Measurements from ENCODE around the gene TIAM2.

TIAM2 gene

DNA sequence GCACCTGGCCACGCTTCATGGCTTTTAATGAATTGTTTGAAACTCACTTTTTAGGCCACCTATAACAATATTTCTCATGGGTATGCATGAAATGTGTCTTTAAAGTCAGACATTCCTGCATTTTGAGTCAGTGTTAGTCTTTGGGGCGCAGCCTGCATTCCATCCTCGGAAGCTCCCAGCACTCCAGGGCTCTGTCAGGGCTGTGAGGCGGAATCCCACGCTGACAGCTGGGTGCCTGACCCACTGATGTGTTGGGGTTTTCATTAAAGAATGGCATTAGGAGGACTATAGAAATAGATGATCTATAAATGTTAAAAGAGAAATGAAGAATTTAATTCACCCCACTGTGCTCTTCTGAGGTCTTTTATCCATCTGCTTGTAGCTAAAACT lies 252.5 kb downstream of the TIAM2 start:
- Histone ChIP-seq H3K9ac (ENCODE audit: low read depth, low read length) (no peak overlapping the region), H3K36me3 (ENCODE audit: insufficient read depth, low read depth, low read length) (peaks cover 69% of the 10 kb centered on the region), H3K9me3 (ENCODE audit: insufficient read depth, low read depth, low read length) (no peaks in the 10 kb centered on the region), H3K27me3 (ENCODE audit: insufficient read depth, low read length) (no peaks in the 10 kb centered on the region), H3K4me3 (ENCODE audit: low read length) (no peak overlapping the region), H3K4me1 (ENCODE audit: insufficient read depth, low read length) (peaks cover under 1% of the 10 kb centered on the region; the same call in 1 of the 2 replicates), H3K27ac (ENCODE audit: low read length) (no peak overlapping the region)

DNA sequence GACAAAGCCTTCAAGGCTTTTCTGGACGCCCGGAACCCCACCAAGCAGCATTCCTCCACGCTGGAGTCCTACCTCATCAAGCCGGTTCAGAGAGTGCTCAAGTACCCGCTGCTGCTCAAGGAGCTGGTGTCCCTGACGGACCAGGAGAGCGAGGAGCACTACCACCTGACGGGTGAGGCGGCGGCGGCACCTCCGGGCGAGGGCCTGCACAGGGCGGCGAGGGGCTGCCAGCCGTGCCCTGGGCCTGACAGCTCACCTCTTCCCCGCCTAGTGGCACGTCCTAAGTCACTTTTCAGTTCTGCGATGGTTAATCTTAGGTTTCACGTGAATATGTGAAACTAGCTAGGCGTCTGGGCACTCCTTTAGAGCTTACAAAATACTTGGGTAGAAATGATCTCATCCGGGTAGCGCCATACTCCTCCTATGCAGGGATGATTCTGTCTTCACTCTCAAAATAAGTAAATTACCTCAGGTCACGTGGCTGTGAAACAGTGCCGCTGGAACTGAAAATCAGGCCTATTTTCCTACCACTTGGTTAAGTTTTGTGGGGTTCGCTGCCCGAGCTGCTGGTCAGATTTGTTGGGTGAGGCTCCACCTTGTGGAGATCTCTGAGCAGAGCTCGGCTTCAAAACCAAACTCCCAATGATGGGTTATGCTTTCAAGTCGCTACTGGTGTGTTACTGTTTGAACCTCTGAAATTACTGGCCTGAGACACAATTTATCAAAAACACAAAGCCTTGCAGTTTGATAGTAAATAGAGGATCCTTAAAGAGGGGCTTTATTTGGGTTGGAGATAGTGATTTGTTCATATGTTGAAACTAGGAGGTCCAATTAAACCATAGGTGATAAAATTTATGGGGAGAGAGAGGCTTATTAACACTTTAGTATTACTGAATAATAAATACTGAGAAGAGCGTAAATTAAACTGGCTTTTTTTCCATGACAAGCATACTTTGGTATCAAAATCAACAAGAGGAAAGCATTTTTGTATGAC lies 253.2 kb downstream of the TIAM2 start:
- H3K9ac ChIP-seq (ENCODE audit: low read depth, low read length): no peak overlapping the region
- no peak overlapping the region for H3K27ac ChIP-seq (ENCODE audit: low read length)
- H3K27me3 ChIP-seq (ENCODE audit: insufficient read depth, low read length): no peaks in the 10 kb centered on the region
- no peak overlapping the region for H3K4me3 ChIP-seq (ENCODE audit: low read length)
- H3K36me3 ChIP-seq (ENCODE audit: insufficient read depth, low read depth, low read length): peaks cover 76% of the 10 kb centered on the region
- H3K9me3 ChIP-seq (ENCODE audit: insufficient read depth, low read depth, low read length): no peaks in the 10 kb centered on the region
- H3K4me1 ChIP-seq (ENCODE audit: insufficient read depth, low read length): peaks cover 7% of the 10 kb centered on the region

- Histone ChIP-seq H3K9ac (ENCODE audit: low read depth, low read length) (no peak overlapping the region), H3K9me3 (ENCODE audit: insufficient read depth, low read depth, low read length) (no peaks in the 10 kb centered on the region), H3K27me3 (ENCODE audit: insufficient read depth, low read length) (no peaks in the 10 kb centered on the region), H3K27ac (ENCODE audit: low read length) (no peak overlapping the region), H3K36me3 (ENCODE audit: insufficient read depth, low read depth, low read length) (peaks cover 81% of the 10 kb centered on the region), H3K4me3 (ENCODE audit: low read length) (no peak overlapping the region), H3K4me1 (ENCODE audit: insufficient read depth, low read length) (peaks cover 18% of the 10 kb centered on the region)
These were observed 255.7 kb downstream of the TIAM2 start for GRCh38 chr6:155250701-155251381.

DNA sequence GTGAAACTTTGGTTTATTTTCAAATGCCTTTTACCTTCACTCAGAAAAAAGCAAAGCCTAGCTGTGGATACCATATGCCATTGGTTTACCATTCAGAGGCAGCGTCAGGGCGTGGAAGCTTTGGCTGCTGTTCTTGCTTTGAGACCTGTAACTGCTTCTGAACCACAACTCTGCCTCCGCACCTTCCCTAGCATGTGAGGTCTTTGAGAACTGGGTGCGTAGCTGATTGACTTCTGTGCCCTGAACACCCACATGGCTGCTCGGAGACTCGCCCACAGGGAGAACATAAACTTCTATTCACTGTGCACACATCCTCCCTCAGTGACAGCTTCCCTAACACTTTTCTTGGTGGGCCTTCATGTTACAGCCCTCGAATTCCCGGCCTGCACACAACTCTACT lies 257.5 kb downstream of the TIAM2 start:
- no peaks in the 10 kb centered on the region for H3K9me3 ChIP-seq (ENCODE audit: insufficient read depth, low read depth, low read length)
- no peaks in the 10 kb centered on the region for H3K27me3 ChIP-seq (ENCODE audit: insufficient read depth, low read length)
- no peak overlapping the region for H3K4me3 ChIP-seq (ENCODE audit: low read length)
- H3K4me1 ChIP-seq (ENCODE audit: insufficient read depth, low read length): peaks cover 18% of the 10 kb centered on the region
- no peak overlapping the region for H3K9ac ChIP-seq (ENCODE audit: low read depth, low read length)
- H3K36me3 ChIP-seq (ENCODE audit: insufficient read depth, low read depth, low read length): peaks cover 88% of the 10 kb centered on the region
- H3K27ac ChIP-seq (ENCODE audit: low read length): no peak overlapping the region

DNA sequence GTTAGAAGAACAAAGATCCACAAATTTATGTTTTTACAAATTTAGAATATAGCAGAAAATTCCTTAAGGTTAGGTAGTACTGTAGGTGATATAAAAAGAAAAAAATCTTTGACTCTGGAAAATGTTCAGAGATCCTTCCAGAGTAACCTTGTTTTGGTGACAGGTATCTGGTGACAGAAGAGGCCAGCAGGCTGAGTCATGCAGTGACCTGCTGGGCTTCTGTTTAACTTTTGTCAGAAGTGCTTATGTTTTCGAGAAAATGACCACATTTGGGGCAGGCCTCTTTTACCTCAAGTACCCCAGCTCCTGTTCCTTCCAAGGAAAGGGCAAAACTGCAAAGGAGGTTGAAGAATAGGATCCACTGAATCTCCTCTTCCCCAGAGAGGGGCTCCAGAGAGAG lies 258.2 kb downstream of the TIAM2 start:
- Histone ChIP-seq H3K27me3 (ENCODE audit: insufficient read depth, low read length) (no peaks in the 10 kb centered on the region), H3K9ac (ENCODE audit: low read depth, low read length) (peak overlapping the region; percentile 47; the same call in 1 of the 2 replicates), H3K9me3 (ENCODE audit: insufficient read depth, low read depth, low read length) (no peaks in the 10 kb centered on the region), H3K27ac (ENCODE audit: low read length) (no peak overlapping the region), H3K36me3 (ENCODE audit: insufficient read depth, low read depth, low read length) (peaks cover 93% of the 10 kb centered on the region), H3K4me1 (ENCODE audit: insufficient read depth, low read length) (peaks cover 18% of the 10 kb centered on the region), H3K4me3 (ENCODE audit: low read length) (no peak overlapping the region)

- H3K36me3 ChIP-seq (ENCODE audit: insufficient read depth, low read depth, low read length): peaks cover 99% of the 10 kb centered on the region
These were observed 259.0 kb downstream of the TIAM2 start for GRCh38 chr6:155254139-155254538.

GRCh38 chr6:155256122-155256795 lies 261.1 kb downstream of the TIAM2 start:
- H3K4me3 ChIP-seq (ENCODE audit: low read length): no peak overlapping the region
- peaks cover 99% of the 10 kb centered on the region for H3K36me3 ChIP-seq (ENCODE audit: insufficient read depth, low read depth, low read length)
- no peak overlapping the region for H3K27ac ChIP-seq (ENCODE audit: low read length)
- H3K9me3 ChIP-seq (ENCODE audit: insufficient read depth, low read depth, low read length): no peaks in the 10 kb centered on the region
- no peak overlapping the region for H3K9ac ChIP-seq (ENCODE audit: low read depth, low read length)
- no peaks in the 10 kb centered on the region for H3K27me3 ChIP-seq (ENCODE audit: insufficient read depth, low read length)
- H3K4me1 ChIP-seq (ENCODE audit: insufficient read depth, low read length): peaks cover 18% of the 10 kb centered on the region

More at GRCh38 chr6:155254139-155254538, 259.0 kb downstream of the TIAM2 start:
- Histone ChIP-seq H3K27ac (ENCODE audit: low read length) (no peak overlapping the region), H3K9me3 (ENCODE audit: insufficient read depth, low read depth, low read length) (no peaks in the 10 kb centered on the region), H3K4me1 (ENCODE audit: insufficient read depth, low read length) (peaks cover 18% of the 10 kb centered on the region), H3K4me3 (ENCODE audit: low read length) (no peak overlapping the region), H3K27me3 (ENCODE audit: insufficient read depth, low read length) (no peaks in the 10 kb centered on the region), H3K9ac (ENCODE audit: low read depth, low read length) (no peak overlapping the region)

DNA sequence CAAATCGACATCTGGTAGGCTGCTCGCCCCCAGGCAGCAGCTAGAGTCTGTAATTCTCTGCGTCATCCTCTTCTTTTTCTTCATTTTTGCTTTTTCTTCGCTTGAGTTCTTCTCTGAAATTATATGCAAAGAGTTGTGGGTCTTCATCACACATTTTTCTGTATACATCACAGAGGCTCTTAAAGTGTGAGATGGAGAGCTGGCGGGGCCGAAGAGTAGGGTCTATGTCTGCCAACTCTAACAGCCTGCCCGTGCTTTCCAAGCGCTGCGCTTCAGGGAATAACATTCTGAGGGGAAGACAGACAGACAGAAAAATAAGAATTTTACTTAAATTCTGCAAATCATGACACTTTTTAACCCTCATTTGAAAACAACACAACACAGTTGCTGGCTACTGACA lies 262.7 kb downstream of the TIAM2 start:
- peaks cover 25% of the 10 kb centered on the region for H3K4me1 ChIP-seq (ENCODE audit: insufficient read depth, low read length)
- no peak overlapping the region for H3K9ac ChIP-seq (ENCODE audit: low read depth, low read length)
- no peak overlapping the region for H3K4me3 ChIP-seq (ENCODE audit: low read length)
- no peak overlapping the region for H3K27ac ChIP-seq (ENCODE audit: low read length)
- H3K9me3 ChIP-seq (ENCODE audit: insufficient read depth, low read depth, low read length): no peaks in the 10 kb centered on the region
- H3K36me3 ChIP-seq (ENCODE audit: insufficient read depth, low read depth, low read length): peaks cover 85% of the 10 kb centered on the region
- no peaks in the 10 kb centered on the region for H3K27me3 ChIP-seq (ENCODE audit: insufficient read depth, low read length)

DNA sequence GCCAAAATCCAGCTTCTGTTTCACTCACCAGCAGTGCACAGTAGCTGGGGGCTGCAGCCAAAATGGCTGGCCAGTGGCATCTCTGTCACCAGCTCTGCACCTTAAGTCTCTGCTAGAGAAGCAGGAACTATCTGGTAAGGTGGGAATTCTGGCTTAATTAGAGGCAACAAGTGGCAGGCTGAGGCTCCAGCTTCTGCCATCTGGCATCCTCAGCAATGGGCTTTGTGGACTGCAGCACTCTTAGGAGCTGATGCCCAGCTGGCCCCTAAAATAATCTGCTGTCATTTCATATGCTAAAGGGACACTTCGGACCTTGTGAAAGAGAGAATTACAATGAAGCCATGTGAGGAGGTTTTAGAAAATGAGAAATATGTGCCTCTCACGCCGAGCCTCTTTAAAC lies 264.1 kb downstream of the TIAM2 start:
- Histone ChIP-seq H3K27ac (ENCODE audit: low read length) (no peak overlapping the region), H3K27me3 (ENCODE audit: insufficient read depth, low read length) (no peaks in the 10 kb centered on the region), H3K9me3 (ENCODE audit: insufficient read depth, low read depth, low read length) (no peaks in the 10 kb centered on the region), H3K9ac (ENCODE audit: low read depth, low read length) (no peak overlapping the region), H3K4me3 (ENCODE audit: low read length) (no peak overlapping the region), H3K4me1 (ENCODE audit: insufficient read depth, low read length) (peaks cover 12% of the 10 kb centered on the region), H3K36me3 (ENCODE audit: insufficient read depth, low read depth, low read length) (peaks cover 77% of the 10 kb centered on the region)

GRCh38 chr6:155259897-155260296 lies 264.8 kb downstream of the TIAM2 start:
- no peak overlapping the region for H3K4me3 ChIP-seq (ENCODE audit: low read length)
- H3K27me3 ChIP-seq (ENCODE audit: insufficient read depth, low read length): no peaks in the 10 kb centered on the region
- H3K9me3 ChIP-seq (ENCODE audit: insufficient read depth, low read depth, low read length): no peaks in the 10 kb centered on the region
- no peak overlapping the region for H3K27ac ChIP-seq (ENCODE audit: low read length)
- peaks cover 17% of the 10 kb centered on the region for H3K4me1 ChIP-seq (ENCODE audit: insufficient read depth, low read length)
- no peak overlapping the region for H3K9ac ChIP-seq (ENCODE audit: low read depth, low read length)
- peaks cover 77% of the 10 kb centered on the region for H3K36me3 ChIP-seq (ENCODE audit: insufficient read depth, low read depth, low read length)

GRCh38 chr6:155260686-155261085 lies 265.6 kb downstream of the TIAM2 start:
- no peak overlapping the region for H3K27ac ChIP-seq (ENCODE audit: low read length)
- no peak overlapping the region for H3K4me3 ChIP-seq (ENCODE audit: low read length)
- H3K4me1 ChIP-seq (ENCODE audit: insufficient read depth, low read length): peaks cover 18% of the 10 kb centered on the region
- no peaks in the 10 kb centered on the region for H3K9me3 ChIP-seq (ENCODE audit: insufficient read depth, low read depth, low read length)
- H3K9ac ChIP-seq (ENCODE audit: low read depth, low read length): no peak overlapping the region
- H3K36me3 ChIP-seq (ENCODE audit: insufficient read depth, low read depth, low read length): peaks cover 72% of the 10 kb centered on the region
- no peaks in the 10 kb centered on the region for H3K27me3 ChIP-seq (ENCODE audit: insufficient read depth, low read length)

Data from iPS-20b (cell line).